ENCODE results near the gene TPSB2. TPM values are rescaled to one million over a fixed set of nuclear protein-coding genes. Genes with fewer than 3 reads are reported as not detected.

Gene TPSB2
- total RNA-seq, 1 experiment from 2014 or later: not detected

DNA sequence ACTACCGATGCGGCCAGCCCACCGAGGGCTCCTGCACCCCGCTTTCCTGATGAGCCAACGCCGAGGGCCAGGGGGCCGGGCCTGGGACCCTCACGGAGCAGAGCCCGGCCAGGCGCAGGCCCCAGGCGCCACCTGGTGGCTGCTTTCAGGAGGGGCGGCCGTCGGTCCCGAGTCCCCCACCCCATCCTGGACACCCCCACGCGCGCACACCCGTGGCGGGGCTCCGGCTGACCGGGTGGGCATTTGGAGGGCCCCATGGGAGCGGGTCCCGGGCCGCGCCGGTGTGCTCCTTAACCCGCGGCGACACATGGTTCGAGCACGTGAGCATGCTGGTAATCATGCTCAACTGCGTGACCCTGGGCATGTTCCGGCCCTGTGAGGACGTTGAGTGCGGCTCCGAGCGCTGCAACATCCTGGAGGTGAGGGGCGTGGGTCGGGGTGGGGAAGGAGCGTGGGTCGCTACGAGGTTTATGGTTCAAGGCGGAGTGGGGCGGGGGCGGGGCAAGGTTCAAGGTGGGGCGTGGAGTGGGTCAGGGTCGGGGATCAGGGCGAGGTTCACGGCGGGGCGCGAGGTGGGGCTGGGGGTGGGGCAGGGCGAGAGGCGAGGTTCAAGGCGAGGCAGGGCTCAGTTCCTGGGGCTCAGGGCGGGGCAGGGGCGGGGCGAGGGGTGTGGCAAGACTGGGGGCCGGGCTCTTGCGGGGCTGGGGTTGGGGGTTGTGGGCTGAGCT, 35.2 kb downstream of the TPSB2 start:
- CTCF ChIA-PET: interaction anchor here (1.1 to 1.4 kb wide), 3 partner anchors 44 to 138 kb away, joined by 3 read pairs; no protein-coding TSS in a partner anchor
- H3K27me3 ChIP-seq (ENCODE audit: insufficient read depth, low read length): no peaks in the 10 kb centered on the region
- H3K4me3 ChIP-seq (replicated peaks in 1 of 2; ENCODE audit: low read depth in 1 of 2, low read length in 2 of 2): peak overlapping the region; percentile 26 to 58
- no peak for DNase-seq (ENCODE audit: low read depth, low spot score)
- no peaks in the 10 kb centered on the region for H3K9me2 ChIP-seq (ENCODE audit: insufficient read depth)
- BruUV-seq (replicated peaks): no TSS peak
- no peaks in the 10 kb centered on the region for H3K9me3 ChIP-seq (ENCODE audit: control insufficient read depth in 1 of 2, insufficient read depth in 1 of 2, low read depth in 1 of 2, low read length in 2 of 2)
- H3K9ac ChIP-seq (ENCODE audit: low read length): peak overlapping the region; percentile 67
- POLR2A ChIA-PET: no interaction called here
- H3K27ac ChIP-seq (ENCODE audit: low read depth, low read length): peak overlapping the region; percentile 72; the same call in 1 of the 2 replicates
- H3K79me2 ChIP-seq (ENCODE audit: insufficient read depth, low read length): no peaks in the 10 kb centered on the region
- TF ChIP-seq, protein P1, sequence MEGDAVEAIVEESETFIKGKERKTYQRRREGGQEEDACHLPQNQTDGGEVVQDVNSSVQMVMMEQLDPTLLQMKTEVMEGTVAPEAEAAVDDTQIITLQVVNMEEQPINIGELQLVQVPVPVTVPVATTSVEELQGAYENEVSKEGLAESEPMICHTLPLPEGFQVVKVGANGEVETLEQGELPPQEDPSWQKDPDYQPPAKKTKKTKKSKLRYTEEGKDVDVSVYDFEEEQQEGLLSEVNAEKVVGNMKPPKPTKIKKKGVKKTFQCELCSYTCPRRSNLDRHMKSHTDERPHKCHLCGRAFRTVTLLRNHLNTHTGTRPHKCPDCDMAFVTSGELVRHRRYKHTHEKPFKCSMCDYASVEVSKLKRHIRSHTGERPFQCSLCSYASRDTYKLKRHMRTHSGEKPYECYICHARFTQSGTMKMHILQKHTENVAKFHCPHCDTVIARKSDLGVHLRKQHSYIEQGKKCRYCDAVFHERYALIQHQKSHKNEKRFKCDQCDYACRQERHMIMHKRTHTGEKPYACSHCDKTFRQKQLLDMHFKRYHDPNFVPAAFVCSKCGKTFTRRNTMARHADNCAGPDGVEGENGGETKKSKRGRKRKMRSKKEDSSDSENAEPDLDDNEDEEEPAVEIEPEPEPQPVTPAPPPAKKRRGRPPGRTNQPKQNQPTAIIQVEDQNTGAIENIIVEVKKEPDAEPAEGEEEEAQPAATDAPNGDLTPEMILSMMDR (IDR thresholded peaks at IDR 0.05 in 2 of 3, conservative IDR thresholded peaks at IDR 0.05 in 1 of 3; ENCODE audit: borderline replicate concordance in 1 of 3, insufficient read depth in 1 of 3, low read depth in 2 of 3, low read length in 2 of 3): peak; percentile 74 to 86 (median 84); a peak in 5 of 6 replicates
- TF ChIP-seq ZFX (IDR thresholded peaks at IDR 0.05) (peak; percentile 3; the same call in 1 of the 2 replicates), RAD21 (IDR thresholded peaks at IDR 0.05; ENCODE audit: low read depth) (peak; percentile 91), CEBPB (IDR thresholded peaks at IDR 0.05; ENCODE audit: low read depth) (no peak)
- ATAC-seq: peak; percentile 48
- H3K36me3 ChIP-seq (ENCODE audit: control insufficient read depth in 1 of 2, insufficient read depth in 2 of 2, low read length in 2 of 2): no peaks in the 10 kb centered on the region
- H2AFZ ChIP-seq (ENCODE audit: low read depth, low read length, poor library complexity, severe bottlenecking): no peak overlapping the region
- H3K4me2 ChIP-seq (ENCODE audit: low read length): peak overlapping the region; percentile 78
- RAD21 ChIA-PET (ENCODE audit: low non-redundant PET in 1 of 2, low total read pairs in 2 of 2, uncharacterized antibody in 2 of 2, unreplicated experiment in 2 of 2): interaction anchor here in 1 of 2 experiments (0.9 kb wide), 1 partner anchor 137 kb away, joined by 3 read pairs; no protein-coding TSS in a partner anchor
- intact Hi-C loops (cut with micrococcal nuclease): loop anchor here (1.0 to 5.0 kb wide), 3 partner anchors 43 to 138 kb away; partner anchors contain the start of gene CACNA1H
- H3K4me1 ChIP-seq (ENCODE audit: control insufficient read depth in 1 of 2, insufficient read depth in 2 of 2, low read length in 2 of 2): peaks cover 22 to 49% of the 10 kb centered on the region in 2 experiments
- no peaks in the 10 kb centered on the region for H4K20me1 ChIP-seq (ENCODE audit: insufficient read depth)
